Measurements from ENCODE around the gene PARVA. TPM values are rescaled to one million over a fixed set of nuclear protein-coding genes. Genes with fewer than 3 reads are reported as not detected.

PARVA gene
- total RNA-seq, 1 donor from 2014 or later = 45.9 TPM

DNA sequence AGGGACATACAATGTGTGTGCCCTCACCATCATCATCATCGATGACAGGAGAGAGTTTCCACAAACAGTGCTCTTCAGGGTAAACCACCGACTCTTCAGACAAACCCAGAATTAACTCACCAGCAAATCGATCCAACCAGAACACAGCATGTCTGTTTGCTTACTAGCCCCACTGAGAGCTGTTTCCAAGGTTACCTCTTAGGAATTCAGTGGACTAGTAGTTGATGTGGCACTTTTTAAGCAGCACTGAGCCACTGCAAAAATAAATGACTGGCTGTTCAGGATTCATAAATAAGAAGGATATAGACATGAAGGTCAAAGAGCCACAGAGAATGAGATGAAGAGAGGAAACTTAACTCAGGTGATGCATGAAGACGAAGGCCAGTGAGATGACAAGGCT is 83.1 kb downstream of the PARVA start:
- Histone ChIP-seq H3K27me3 (ENCODE audit: control insufficient read depth, insufficient read depth, low read length) (no peaks in the 10 kb centered on the region), H3K4me3 (ENCODE audit: low read depth, low read length) (no peak overlapping the region), H3K36me3 (ENCODE audit: control insufficient read depth, insufficient read depth, low read length) (no peaks in the 10 kb centered on the region)
- no peak for DNase-seq (ENCODE audit: low read depth)
- TF ChIP-seq, protein P1, sequence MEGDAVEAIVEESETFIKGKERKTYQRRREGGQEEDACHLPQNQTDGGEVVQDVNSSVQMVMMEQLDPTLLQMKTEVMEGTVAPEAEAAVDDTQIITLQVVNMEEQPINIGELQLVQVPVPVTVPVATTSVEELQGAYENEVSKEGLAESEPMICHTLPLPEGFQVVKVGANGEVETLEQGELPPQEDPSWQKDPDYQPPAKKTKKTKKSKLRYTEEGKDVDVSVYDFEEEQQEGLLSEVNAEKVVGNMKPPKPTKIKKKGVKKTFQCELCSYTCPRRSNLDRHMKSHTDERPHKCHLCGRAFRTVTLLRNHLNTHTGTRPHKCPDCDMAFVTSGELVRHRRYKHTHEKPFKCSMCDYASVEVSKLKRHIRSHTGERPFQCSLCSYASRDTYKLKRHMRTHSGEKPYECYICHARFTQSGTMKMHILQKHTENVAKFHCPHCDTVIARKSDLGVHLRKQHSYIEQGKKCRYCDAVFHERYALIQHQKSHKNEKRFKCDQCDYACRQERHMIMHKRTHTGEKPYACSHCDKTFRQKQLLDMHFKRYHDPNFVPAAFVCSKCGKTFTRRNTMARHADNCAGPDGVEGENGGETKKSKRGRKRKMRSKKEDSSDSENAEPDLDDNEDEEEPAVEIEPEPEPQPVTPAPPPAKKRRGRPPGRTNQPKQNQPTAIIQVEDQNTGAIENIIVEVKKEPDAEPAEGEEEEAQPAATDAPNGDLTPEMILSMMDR (IDR thresholded peaks at IDR 0.05; ENCODE audit: insufficient read depth, low read length, poor library complexity, severe bottlenecking) = no peak

DNA sequence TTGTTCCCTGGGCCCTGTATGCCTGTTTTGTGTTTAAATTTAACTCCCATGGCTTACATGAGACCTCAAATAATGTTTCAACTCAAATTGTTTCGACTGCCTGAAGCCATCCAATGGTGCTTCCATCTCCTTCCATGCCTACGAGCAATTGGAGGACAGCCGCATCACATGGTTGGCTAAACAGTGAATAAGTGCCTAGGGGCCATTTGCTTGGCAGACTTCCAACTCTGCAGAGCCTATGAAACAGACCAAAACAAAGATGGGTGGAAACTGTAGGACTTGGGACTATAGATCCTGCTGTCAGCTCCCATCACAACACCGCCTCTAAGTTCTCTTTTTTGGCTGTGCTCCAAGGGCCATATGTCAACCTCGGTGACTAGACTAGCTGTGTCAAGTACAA is 84.1 kb downstream of the PARVA start:
- H3K36me3 ChIP-seq (ENCODE audit: control insufficient read depth, insufficient read depth, low read length) = no peaks in the 10 kb centered on the region

DNA sequence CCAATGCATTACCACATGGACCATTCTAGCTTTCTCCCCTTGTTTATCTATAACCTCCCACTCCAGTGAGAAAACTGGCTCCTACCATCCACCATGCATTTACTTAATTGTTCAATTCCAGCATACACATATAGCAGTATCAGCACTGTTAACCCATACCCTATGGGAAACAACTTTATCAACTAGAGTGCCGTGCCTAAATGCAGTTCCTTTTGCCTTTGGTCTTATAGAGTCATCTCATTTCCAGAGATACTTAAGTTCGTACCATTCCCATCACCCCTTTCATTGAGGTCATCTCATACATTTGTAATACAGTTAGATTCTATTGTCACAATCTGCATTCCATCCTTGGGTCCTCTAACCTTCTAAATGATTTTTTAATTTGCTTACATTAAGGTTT is 86.9 kb downstream of the PARVA start:
- H3K27me3 ChIP-seq (ENCODE audit: control insufficient read depth, insufficient read depth, low read length) = no peaks in the 10 kb centered on the region
- no peak overlapping the region for H3K4me3 ChIP-seq (ENCODE audit: low read depth, low read length)
- TF ChIP-seq, protein P1 (IDR thresholded peaks at IDR 0.05; ENCODE audit: insufficient read depth, low read length, poor library complexity, severe bottlenecking) = no peak
- no peak for DNase-seq (ENCODE audit: low read depth)
- H3K36me3 ChIP-seq (ENCODE audit: control insufficient read depth, insufficient read depth, low read length) = no peaks in the 10 kb centered on the region

More for the DNA sequence above, 84.1 kb downstream of the PARVA start:
- H3K27me3 ChIP-seq (ENCODE audit: control insufficient read depth, insufficient read depth, low read length) = no peaks in the 10 kb centered on the region
- DNase-seq (ENCODE audit: low read depth) = no peak
- TF ChIP-seq, protein P1 (IDR thresholded peaks at IDR 0.05; ENCODE audit: insufficient read depth, low read length, poor library complexity, severe bottlenecking) = no peak
- no peak overlapping the region for H3K4me3 ChIP-seq (ENCODE audit: low read depth, low read length)

DNA sequence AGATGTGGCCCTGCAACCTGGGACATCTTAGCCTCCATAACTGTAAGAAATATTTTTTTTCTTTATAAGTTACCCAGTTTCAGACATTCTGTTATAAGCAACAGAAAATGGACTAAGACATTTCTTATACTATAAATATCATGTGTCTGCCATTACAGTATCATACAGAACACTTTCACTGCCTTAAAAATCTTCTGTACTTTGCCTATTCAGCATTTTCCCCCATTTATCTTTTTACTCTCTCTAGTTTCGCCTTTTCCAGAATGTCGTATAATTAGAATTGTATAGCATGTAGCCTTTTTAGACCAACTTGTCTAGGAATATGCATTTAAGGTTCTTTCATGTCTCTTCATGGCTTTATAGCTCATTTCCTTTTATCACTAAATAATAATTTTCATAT is 88.0 kb downstream of the PARVA start:
- no peak for DNase-seq (ENCODE audit: low read depth)
- no peaks in the 10 kb centered on the region for H3K36me3 ChIP-seq (ENCODE audit: control insufficient read depth, insufficient read depth, low read length)
- H3K4me3 ChIP-seq (ENCODE audit: low read depth, low read length) = no peak overlapping the region
- no peaks in the 10 kb centered on the region for H3K27me3 ChIP-seq (ENCODE audit: control insufficient read depth, insufficient read depth, low read length)
- TF ChIP-seq, protein P1 (IDR thresholded peaks at IDR 0.05; ENCODE audit: insufficient read depth, low read length, poor library complexity, severe bottlenecking) = no peak

DNA sequence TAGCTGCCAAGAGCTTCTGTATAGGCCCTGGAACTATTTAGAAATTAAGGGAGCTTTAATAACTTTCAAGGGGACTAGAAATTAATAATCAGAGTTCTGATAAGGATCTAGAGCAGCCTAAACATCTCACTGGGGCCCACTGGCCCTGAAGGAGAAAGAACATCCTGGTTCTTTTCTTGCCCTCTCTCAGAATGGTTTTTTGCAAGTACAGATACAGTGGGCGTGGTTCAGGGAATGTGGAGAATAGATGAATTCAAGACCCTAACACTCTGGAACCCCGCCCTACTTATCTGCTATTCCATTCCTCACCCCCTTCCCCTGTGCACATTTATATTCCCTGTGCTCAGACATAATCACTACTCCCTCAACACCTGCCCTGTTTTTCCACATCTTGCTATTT is 90.2 kb downstream of the PARVA start:
- no peaks in the 10 kb centered on the region for H3K27me3 ChIP-seq (ENCODE audit: control insufficient read depth, insufficient read depth, low read length)
- no peaks in the 10 kb centered on the region for H3K36me3 ChIP-seq (ENCODE audit: control insufficient read depth, insufficient read depth, low read length)
- no peak for DNase-seq (ENCODE audit: low read depth)
- TF ChIP-seq, protein P1 (IDR thresholded peaks at IDR 0.05; ENCODE audit: insufficient read depth, low read length, poor library complexity, severe bottlenecking) = no peak
- no peak overlapping the region for H3K4me3 ChIP-seq (ENCODE audit: low read depth, low read length)

DNA sequence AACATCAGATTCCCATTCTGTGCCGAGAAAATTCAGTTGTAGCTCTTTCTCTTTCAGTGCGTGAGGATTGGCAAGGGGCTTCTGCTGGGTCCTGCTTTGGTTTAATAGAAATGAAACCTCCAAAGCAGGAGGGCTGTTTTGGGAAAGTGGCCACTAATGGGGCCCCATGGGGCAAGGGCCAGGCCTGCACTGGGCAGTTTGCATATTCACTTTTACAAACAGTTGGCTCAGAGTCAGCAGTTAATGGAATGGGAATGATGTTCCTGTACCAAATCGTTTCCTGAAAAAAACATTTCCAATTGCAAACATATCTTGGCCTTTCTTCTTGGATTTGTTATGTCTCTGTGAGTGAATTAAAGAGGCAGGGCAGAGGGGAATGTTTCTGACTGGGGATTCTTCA is 92.1 kb downstream of the PARVA start:
- Histone ChIP-seq H3K4me3 (ENCODE audit: low read depth, low read length) (no peak overlapping the region), H3K27me3 (ENCODE audit: control insufficient read depth, insufficient read depth, low read length) (no peaks in the 10 kb centered on the region), H3K36me3 (ENCODE audit: control insufficient read depth, insufficient read depth, low read length) (no peaks in the 10 kb centered on the region)
- TF ChIP-seq, protein P1 (IDR thresholded peaks at IDR 0.05; ENCODE audit: insufficient read depth, low read length, poor library complexity, severe bottlenecking) = no peak
- DNase-seq (ENCODE audit: low read depth) = no peak
